ENCODE data around the gene CSNK1G1.

GRCh38 chr15:64131547-64131946 lies 224.4 kb downstream of the CSNK1G1 start:
- no peak for TF ChIP-seq CTCF (IDR thresholded peaks at IDR 0.05; ENCODE audit: low read length)
- no peak for TF ChIP-seq EZH2 (optimal IDR thresholded peaks at IDR 0.05; ENCODE audit: low read depth, low read length)
- no peak for TF ChIP-seq EZH2phosphoT487 (IDR thresholded peaks at IDR 0.05; ENCODE audit: low read length)
